WTC11 (cell line): ENCODE measurements around the gene NR2F6. TPM values are rescaled to one million over a fixed set of nuclear protein-coding genes. Genes with fewer than 3 reads are reported as not detected.

Experiments
- ATAC-seq: fragments of 200-7000 bp; cut with Tn5 transposase; 2 replicates; pipeline ENCODE4 v1.10.0; 2021; ENCODE audit warnings: mild to moderate bottlenecking, moderate library complexity
- CTCF ChIA-PET: fragments of 300-600 bp; sonication (Branson Sonifier 250); formaldehyde crosslinking; loops from one replicate; lab custom pipeline; 2021; ENCODE audit warnings: antibody characterized with exemption; lab: Charles Lee
- POLR2A ChIA-PET: fragments of 350-600 bp; sonication (Branson Sonifier 250); formaldehyde crosslinking; loops from one replicate; lab custom pipeline; 2021; ENCODE audit warnings: antibody characterized with exemption; lab: Charles Lee
- DNase-seq: peaks from one replicate; pipeline ENCODE4 v3.0.0; 2021; ENCODE audit warnings: low spot score
- H3K27ac Mint-ChIP-seq: 2 replicates; pipeline ENCODE4 v1.8.0; 2021; ENCODE audit warnings: mixed read lengths
- H3K27me3 Mint-ChIP-seq: 2 replicates; pipeline ENCODE4 v1.8.0; 2021; ENCODE audit warnings: low read depth, mild to moderate bottlenecking, moderate library complexity, mixed read lengths
- H3K36me3 Mint-ChIP-seq: 2 replicates; pipeline ENCODE4 v1.8.0; 2021; ENCODE audit warnings: mixed read lengths
- H3K4me1 Mint-ChIP-seq: 2 replicates; pipeline ENCODE4 v1.8.0; 2022; ENCODE audit warnings: mixed read lengths
- H3K4me3 Mint-ChIP-seq: 2 replicates; pipeline ENCODE4 v1.8.0; 2021; ENCODE audit warnings: mild to moderate bottlenecking, moderate library complexity, mixed read lengths
- H3K9me3 Mint-ChIP-seq: 2 replicates; pipeline ENCODE4 v1.8.0; 2021; ENCODE audit warnings: mixed read lengths
- FOXK1 ChIP-seq: sonication (generic); formaldehyde crosslinking; IDR thresholded peaks from 2 replicates; pipeline ENCODE4 v1.8.0; 2022; ENCODE audit warnings: mild to moderate bottlenecking, moderate library complexity, missing genetic modification reagents
- FOXP1 ChIP-seq: sonication (generic); formaldehyde crosslinking; IDR thresholded peaks from 2 replicates; pipeline ENCODE4 v1.8.0; 2022; ENCODE audit warnings: missing genetic modification reagents, mild to moderate bottlenecking, moderate library complexity, borderline replicate concordance
- GTF2I ChIP-seq: fragments of 250-450 bp; sonication (Bioruptor Pico); conservative IDR thresholded peaks from 2 replicates; pipeline ENCODE4 v1.4.0; 2021; ENCODE audit warnings: mild to moderate bottlenecking
- JUN ChIP-seq: sonication (generic); formaldehyde crosslinking; IDR thresholded peaks from 2 replicates; pipeline ENCODE4 v1.8.0; 2023; ENCODE audit warnings: mild to moderate bottlenecking, missing genetic modification reagents
- KAT7 ChIP-seq: sonication (generic); formaldehyde crosslinking; IDR thresholded peaks from 2 replicates; pipeline ENCODE4 v1.8.1; 2023; ENCODE audit warnings: missing genetic modification reagents, mild to moderate bottlenecking, borderline replicate concordance
- NFE2L1 ChIP-seq: sonication (generic); formaldehyde crosslinking; IDR thresholded peaks from 2 replicates; pipeline ENCODE4 v1.8.1; 2023; ENCODE audit warnings: missing genetic modification reagents
- NFYB ChIP-seq: sonication (generic); formaldehyde crosslinking; conservative IDR thresholded peaks from 2 replicates; pipeline ENCODE4 v1.8.0; 2022; ENCODE audit warnings: low read depth, missing genetic modification reagents
- OVOL2 ChIP-seq: fragments of 250-450 bp; sonication (Bioruptor Pico); IDR thresholded peaks from 2 replicates; pipeline ENCODE4 v1.9.0; 2021; ENCODE audit warnings: mild to moderate bottlenecking, borderline replicate concordance
- SOX15 ChIP-seq: fragments of 250-450 bp; sonication (Bioruptor Pico); IDR thresholded peaks from 2 replicates; pipeline ENCODE4 v1.9.0; 2021; ENCODE audit warnings: mild to moderate bottlenecking
- TEAD1 ChIP-seq: sonication (generic); formaldehyde crosslinking; IDR thresholded peaks from 2 replicates; pipeline ENCODE4 v1.8.0; 2022; ENCODE audit warnings: mild to moderate bottlenecking, missing genetic modification reagents
- ZNF232 ChIP-seq: sonication (generic); formaldehyde crosslinking; IDR thresholded peaks from 2 replicates; pipeline ENCODE4 v1.8.0; 2022; ENCODE audit warnings: mild to moderate bottlenecking, missing genetic modification reagents
- ZNF317 ChIP-seq: sonication (generic); formaldehyde crosslinking; IDR thresholded peaks from 2 replicates; pipeline ENCODE4 v1.8.1; 2023; ENCODE audit warnings: low read depth, mild to moderate bottlenecking, moderate library complexity, missing genetic modification reagents, borderline replicate concordance
- ZNF671 ChIP-seq: fragments of 250-450 bp; sonication (Bioruptor Pico); IDR thresholded peaks from 2 replicates; pipeline ENCODE4 v1.8.0; 2021; ENCODE audit warnings: mild to moderate bottlenecking
- total RNA-seq: library from RNA; stranded (reverse); gene quantifications from 3 replicates; pipeline ENCODE4 v1.2.3, GENCODE V29; 2021
- TF ChIP-seq, protein P1 (sequence below): sonication (generic); formaldehyde crosslinking; IDR thresholded peaks from 2 replicates; pipeline ENCODE4 v1.8.1; 2023; ENCODE audit warnings: mild to moderate bottlenecking, missing genetic modification reagents
- TF ChIP-seq, protein P2 (sequence below): sonication (generic); formaldehyde crosslinking; IDR thresholded peaks from 2 replicates; pipeline ENCODE4 v1.8.1; 2022; ENCODE audit warnings: low read depth, mild to moderate bottlenecking, moderate library complexity, missing genetic modification reagents, borderline replicate concordance
- TF ChIP-seq, protein P3 (sequence below): sonication (generic); formaldehyde crosslinking; IDR thresholded peaks from 2 replicates; pipeline ENCODE4 v1.8.1; 2023; ENCODE audit warnings: mild to moderate bottlenecking, missing genetic modification reagents
- TF ChIP-seq, protein P4 (sequence below): fragments of 250-450 bp; sonication (Bioruptor Pico); conservative IDR thresholded peaks from 2 replicates; pipeline ENCODE4 v1.9.0; 2021; ENCODE audit warnings: mild to moderate bottlenecking
- TF ChIP-seq, protein P5 (sequence below): sonication (generic); formaldehyde crosslinking; IDR thresholded peaks from 2 replicates; pipeline ENCODE4 v1.8.1; 2023; ENCODE audit warnings: mild to moderate bottlenecking, moderate library complexity, missing genetic modification reagents

The NR2F6 gene
- total RNA-seq, 1 experiment from 2014 or later: 145 TPM

DNA sequence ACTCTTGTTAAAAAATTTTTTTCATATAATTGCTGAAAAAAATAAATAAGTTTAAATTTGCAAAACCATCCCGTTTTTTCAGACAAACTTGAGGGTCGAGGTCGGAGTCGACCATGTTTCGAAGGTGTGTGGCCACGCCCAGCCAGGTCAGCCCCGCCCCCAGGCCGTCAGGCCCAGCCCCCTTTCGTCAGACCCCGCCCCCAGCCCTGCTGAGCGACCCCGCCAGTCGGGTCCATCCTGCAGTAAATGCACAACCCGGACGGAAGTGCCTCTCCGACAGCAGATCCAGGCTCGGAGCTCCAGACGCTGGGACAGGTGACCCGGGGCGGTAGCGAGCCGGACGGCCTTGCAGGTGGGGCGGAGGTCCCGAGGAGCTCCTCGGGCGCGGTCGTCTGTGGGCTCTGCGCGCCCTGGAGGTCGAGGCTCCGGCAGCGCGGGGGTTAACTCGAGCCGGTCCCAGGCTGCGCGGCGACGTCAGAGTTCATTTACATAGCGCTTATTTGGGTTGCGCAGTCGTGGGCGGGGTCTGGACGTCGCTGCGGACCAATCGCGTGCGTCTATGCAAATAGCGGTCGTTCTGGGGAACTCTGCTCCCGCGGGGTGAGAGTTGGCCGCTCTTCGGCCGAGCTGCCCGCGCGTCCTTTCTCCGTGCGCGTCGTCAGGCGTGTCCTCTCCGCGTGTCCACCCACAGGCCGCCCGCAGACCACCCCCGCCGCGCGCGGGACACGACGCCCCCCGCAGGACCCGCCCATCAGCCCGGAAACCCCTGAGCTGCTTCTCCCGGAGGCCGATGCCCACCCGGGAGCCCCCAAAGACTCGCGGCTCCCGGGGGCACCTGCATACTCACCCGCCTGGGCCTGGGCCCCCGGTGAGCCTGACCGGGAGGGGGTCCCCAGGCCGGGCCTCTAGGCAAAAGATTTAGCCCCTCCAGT lies 19.5 kb downstream of the NR2F6 start, which contains the start of gene OCEL1 (continued):
- TF ChIP-seq, protein P1, sequence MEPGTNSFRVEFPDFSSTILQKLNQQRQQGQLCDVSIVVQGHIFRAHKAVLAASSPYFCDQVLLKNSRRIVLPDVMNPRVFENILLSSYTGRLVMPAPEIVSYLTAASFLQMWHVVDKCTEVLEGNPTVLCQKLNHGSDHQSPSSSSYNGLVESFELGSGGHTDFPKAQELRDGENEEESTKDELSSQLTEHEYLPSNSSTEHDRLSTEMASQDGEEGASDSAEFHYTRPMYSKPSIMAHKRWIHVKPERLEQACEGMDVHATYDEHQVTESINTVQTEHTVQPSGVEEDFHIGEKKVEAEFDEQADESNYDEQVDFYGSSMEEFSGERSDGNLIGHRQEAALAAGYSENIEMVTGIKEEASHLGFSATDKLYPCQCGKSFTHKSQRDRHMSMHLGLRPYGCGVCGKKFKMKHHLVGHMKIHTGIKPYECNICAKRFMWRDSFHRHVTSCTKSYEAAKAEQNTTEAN (CRISPR knock-in tag): peak; percentile 69; the same call in 1 of the 2 replicates
- 0 out of 2 replicates have a peak, but pooled peaks have one; percentile 58 for TF ChIP-seq NFE2L1 (CRISPR knock-in tag)

- peaks cover 15% of the 10 kb centered on the region for H3K4me1 Mint-ChIP-seq
- TF ChIP-seq NFYB (CRISPR knock-in tag): no peak
- TF ChIP-seq, protein P2, sequence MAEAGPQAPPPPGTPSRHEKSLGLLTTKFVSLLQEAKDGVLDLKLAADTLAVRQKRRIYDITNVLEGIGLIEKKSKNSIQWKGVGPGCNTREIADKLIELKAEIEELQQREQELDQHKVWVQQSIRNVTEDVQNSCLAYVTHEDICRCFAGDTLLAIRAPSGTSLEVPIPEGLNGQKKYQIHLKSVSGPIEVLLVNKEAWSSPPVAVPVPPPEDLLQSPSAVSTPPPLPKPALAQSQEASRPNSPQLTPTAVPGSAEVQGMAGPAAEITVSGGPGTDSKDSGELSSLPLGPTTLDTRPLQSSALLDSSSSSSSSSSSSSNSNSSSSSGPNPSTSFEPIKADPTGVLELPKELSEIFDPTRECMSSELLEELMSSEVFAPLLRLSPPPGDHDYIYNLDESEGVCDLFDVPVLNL (CRISPR knock-in tag): no peak
- no peak for TF ChIP-seq GTF2I
- TF ChIP-seq, protein P3, sequence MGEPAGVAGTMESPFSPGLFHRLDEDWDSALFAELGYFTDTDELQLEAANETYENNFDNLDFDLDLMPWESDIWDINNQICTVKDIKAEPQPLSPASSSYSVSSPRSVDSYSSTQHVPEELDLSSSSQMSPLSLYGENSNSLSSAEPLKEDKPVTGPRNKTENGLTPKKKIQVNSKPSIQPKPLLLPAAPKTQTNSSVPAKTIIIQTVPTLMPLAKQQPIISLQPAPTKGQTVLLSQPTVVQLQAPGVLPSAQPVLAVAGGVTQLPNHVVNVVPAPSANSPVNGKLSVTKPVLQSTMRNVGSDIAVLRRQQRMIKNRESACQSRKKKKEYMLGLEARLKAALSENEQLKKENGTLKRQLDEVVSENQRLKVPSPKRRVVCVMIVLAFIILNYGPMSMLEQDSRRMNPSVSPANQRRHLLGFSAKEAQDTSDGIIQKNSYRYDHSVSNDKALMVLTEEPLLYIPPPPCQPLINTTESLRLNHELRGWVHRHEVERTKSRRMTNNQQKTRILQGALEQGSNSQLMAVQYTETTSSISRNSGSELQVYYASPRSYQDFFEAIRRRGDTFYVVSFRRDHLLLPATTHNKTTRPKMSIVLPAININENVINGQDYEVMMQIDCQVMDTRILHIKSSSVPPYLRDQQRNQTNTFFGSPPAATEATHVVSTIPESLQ: no peak
- TF ChIP-seq SOX15 (CRISPR knock-in tag): no peak
- no peak for TF ChIP-seq FOXK1 (CRISPR knock-in tag)
- TF ChIP-seq, protein P4, sequence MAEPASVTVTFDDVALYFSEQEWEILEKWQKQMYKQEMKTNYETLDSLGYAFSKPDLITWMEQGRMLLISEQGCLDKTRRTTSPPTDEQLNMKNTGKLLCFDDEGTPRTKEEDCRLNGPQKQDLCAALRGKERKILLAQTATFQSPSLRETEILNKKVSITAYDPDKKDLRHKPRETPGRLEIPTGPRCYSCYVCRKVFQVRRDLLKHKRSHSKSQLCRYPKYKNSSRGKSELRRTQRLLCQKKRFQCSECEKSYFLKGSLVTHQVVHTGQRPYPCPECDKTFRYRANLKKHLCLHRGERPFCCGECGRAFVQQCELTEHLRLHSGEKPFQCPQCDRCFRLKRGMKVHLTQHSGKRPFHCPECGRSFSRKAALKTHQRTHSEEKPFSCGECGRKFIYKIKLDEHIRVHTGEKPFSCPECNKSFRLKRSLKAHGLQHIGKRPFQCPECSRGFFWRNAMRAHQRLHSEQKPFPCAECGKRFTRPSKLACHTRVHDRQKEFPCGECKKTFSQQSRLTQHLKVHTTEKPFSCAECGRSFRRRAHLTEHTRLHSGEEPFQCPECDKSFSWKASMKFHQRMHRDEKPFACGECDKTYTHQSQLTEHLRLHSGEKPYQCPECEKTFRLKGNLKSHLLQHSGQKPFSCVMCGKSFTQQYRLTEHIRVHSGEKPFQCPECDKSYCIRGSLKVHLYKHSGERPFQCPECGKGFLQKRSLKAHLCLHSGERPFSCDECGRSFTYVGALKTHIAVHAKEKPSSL (CRISPR knock-in tag): no peak
- TF ChIP-seq JUN (CRISPR knock-in tag): no peak
- no peak for TF ChIP-seq ZNF317 (CRISPR knock-in tag)
- no peak for TF ChIP-seq TEAD1 (CRISPR knock-in tag)
- no peak for TF ChIP-seq KAT7
- TF ChIP-seq ZNF671 (CRISPR knock-in tag): no peak
- TF ChIP-seq OVOL2 (CRISPR knock-in tag): no peak
- TF ChIP-seq, protein P5, sequence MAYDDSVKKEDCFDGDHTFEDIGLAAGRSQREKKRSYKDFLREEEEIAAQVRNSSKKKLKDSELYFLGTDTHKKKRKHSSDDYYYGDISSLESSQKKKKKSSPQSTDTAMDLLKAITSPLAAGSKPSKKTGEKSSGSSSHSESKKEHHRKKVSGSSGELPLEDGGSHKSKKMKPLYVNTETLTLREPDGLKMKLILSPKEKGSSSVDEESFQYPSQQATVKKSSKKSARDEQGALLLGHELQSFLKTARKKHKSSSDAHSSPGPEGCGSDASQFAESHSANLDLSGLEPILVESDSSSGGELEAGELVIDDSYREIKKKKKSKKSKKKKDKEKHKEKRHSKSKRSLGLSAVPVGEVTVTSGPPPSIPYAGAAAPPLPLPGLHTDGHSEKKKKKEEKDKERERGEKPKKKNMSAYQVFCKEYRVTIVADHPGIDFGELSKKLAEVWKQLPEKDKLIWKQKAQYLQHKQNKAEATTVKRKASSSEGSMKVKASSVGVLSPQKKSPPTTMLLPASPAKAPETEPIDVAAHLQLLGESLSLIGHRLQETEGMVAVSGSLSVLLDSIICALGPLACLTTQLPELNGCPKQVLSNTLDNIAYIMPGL (CRISPR knock-in tag): no peak
- TF ChIP-seq FOXP1 (CRISPR knock-in tag): no peak
- TF ChIP-seq ZNF232 (CRISPR knock-in tag): no peak
- no peak for ATAC-seq
- no peak overlapping the region for H3K27ac Mint-ChIP-seq
- H3K9me3 Mint-ChIP-seq: no peaks in the 10 kb centered on the region
- POLR2A ChIA-PET: interaction anchor here (1.4 to 1.9 kb wide), 2 partner anchors 10 to 40 kb away, joined by 5 to 6 read pairs; partner anchors contain the start of genes USE1 and USHBP1
- no peak for DNase-seq
- peaks cover 2% of the 10 kb centered on the region; the same call in 1 of the 2 replicates for H3K27me3 Mint-ChIP-seq
- no peaks in the 10 kb centered on the region for H3K36me3 Mint-ChIP-seq
- CTCF ChIA-PET: interaction anchor here (1.0 to 2.3 kb wide), 4 partner anchors 10 to 173 kb away, joined by 3 to 10 read pairs (median 3); partner anchors contain the start of gene DDA1
- H3K4me3 Mint-ChIP-seq: peak overlapping the region; percentile 49
Observed at GRCh38 chr19:17225053-17225452, 20.7 kb downstream of the NR2F6 start.
